ENCODE data around the gene PNPLA5. TPM values are rescaled to one million over a fixed set of nuclear protein-coding genes. Genes with fewer than 3 reads are reported as not detected.

The PNPLA5 gene
- total and polyA plus RNA-seq, 2 of the 8 experiments (the other 6 are each of a cell fraction or from before 2014, with no cell fraction given): 3.9 to 6.8 TPM

DNA sequence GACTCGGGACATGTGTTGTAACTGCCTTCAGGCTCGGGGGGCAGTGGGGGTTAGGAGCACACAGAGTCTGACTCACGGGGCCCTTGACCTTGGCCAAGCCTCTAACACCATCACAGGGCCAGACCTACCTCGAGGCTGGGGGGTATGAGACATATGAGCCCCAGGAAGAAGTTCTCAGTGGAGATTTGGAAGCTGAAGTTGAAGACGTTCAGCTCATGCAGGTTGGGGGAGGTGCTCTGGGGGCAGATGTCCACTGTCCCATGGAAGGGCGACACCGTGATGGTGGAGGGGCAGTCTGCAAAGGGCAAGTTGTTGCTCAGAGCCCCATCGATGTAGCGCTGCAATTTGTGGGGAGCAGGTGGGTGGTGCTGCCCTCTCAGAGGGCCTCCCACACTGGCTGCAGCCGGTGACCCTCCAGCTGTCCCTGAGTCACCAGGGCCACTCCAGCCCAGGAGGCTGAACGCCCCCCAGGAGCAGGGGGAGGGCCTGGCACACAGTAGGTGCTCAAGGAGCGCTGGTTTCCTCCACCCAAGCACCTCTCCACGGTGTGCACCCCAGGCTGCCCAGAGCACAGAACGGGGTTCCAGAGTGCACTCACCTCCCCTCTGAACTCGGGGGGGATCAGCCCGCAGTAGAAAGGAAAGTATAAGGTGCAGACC lies 2.5 kb downstream of the PNPLA5 start:
- Histone ChIP-seq H2AK5ac (ENCODE audit: low read depth, low read length) (no peak overlapping the region), H3K79me2 (ENCODE audit: control insufficient read depth in 1 of 2, insufficient read depth in 2 of 2, low read length in 2 of 2) (no peaks in the 10 kb centered on the region), H2AFZ (ENCODE audit: low read length) (no peak overlapping the region), H3K23ac (ENCODE audit: insufficient read length) (no peak overlapping the region), H3K4me1 (replicated peaks in 1 of 4; ENCODE audit: control insufficient read depth in 3 of 4, insufficient read depth in 4 of 4, low read length in 3 of 4) (peaks cover 0 to 10% (median 6%) of the 10 kb centered on the region in 4 experiments; a peak in 5 of 7 replicates), H2BK12ac (ENCODE audit: low read depth, low read length) (no peak overlapping the region), H3K36me3 (ENCODE audit: control insufficient read depth in 2 of 4, insufficient read depth in 4 of 4, low read length in 3 of 4) (0 out of 8 replicates have a peak, but pooled peaks cover 0 to 2% (median 0%) of the 10 kb centered on the region in 4 experiments), H3K9ac (replicated peaks in 1 of 4; ENCODE audit: extremely low read depth in 1 of 4, low read depth in 3 of 4, low read length in 3 of 4) (no peak overlapping the region), H3K9me3 (ENCODE audit: insufficient read depth in 2 of 2, low read depth in 1 of 2, low read length in 1 of 2) (no peaks in the 10 kb centered on the region), H3K14ac (ENCODE audit: insufficient read length) (no peak overlapping the region), H2BK20ac (ENCODE audit: low read length) (no peak overlapping the region), H3K56ac (replicated peaks; ENCODE audit: insufficient read length, low read depth, low read length) (no peak overlapping the region), H2BK15ac (ENCODE audit: low read length) (no peak overlapping the region), H3K4ac (replicated peaks; ENCODE audit: insufficient read length, low read depth, low read length) (no peak overlapping the region), H3K18ac (ENCODE audit: extremely low read depth, low read length) (no peak overlapping the region), H4K8ac (ENCODE audit: extremely low read depth, insufficient read depth, low read length) (no peak overlapping the region), H3K27ac (ENCODE audit: low read depth, low read length) (no peak overlapping the region), H4K5ac (ENCODE audit: insufficient read length, low read depth, low read length) (no peak overlapping the region), H3K79me1 (ENCODE audit: low read depth, low read length) (no peaks in the 10 kb centered on the region), H3K23me2 (ENCODE audit: low read depth, low read length) (peaks cover 11% of the 10 kb centered on the region; the same call in 1 of the 2 replicates), H3K4me2 (ENCODE audit: insufficient read depth in 1 of 2, low read depth in 2 of 2, low read length in 2 of 2) (no peak overlapping the region), H4K20me1 (replicated peaks in 1 of 2; ENCODE audit: control insufficient read depth in 1 of 2, insufficient read depth in 2 of 2, low read length in 2 of 2) (peaks cover 3 to 11% of the 10 kb centered on the region in 2 experiments), H4K91ac (replicated peaks; ENCODE audit: insufficient read length, low read length) (no peak overlapping the region), H2BK120ac (replicated peaks; ENCODE audit: low read depth, low read length) (no peak overlapping the region), H2BK5ac (ENCODE audit: low read depth, low read length) (no peak overlapping the region), H3K4me3 (ENCODE audit: extremely low read depth in 1 of 4, insufficient read depth in 2 of 4, low read depth in 3 of 4, low read length in 4 of 4) (no peak overlapping the region), H3K27me3 (replicated peaks in 1 of 4; ENCODE audit: control insufficient read depth in 3 of 4, extremely low read depth in 1 of 4, insufficient read depth in 3 of 4, low read length in 3 of 4) (peaks cover 0 to 4% (median 1%) of the 10 kb centered on the region in 4 experiments; a peak in 3 of 7 replicates)
- 92% methylated on average over 16 of the region's 16 CpGs; no CpG with 5 or more reads in 1 of the 2 experiments for WGBS, 2 experiments (ENCODE audit: extremely low coverage in 1 of 2, insufficient coverage in 1 of 2, insufficient read length in 1 of 2, insufficient replicate concordance in 2 of 2, low coverage in 1 of 2, low lambda C conversion rate in 2 of 2, missing lambda C conversion rate in 1 of 2)
- no peak for TF ChIP-seq RAD21 (IDR thresholded peaks at IDR 0.05 in 1 of 2, conservative IDR thresholded peaks at IDR 0.05 in 1 of 2; ENCODE audit: low read depth in 2 of 2, low read length in 2 of 2)
- no peak for TF ChIP-seq POLR2AphosphoS5 (IDR thresholded peaks at IDR 0.05; ENCODE audit: low read depth, low read length)
- no peak for TF ChIP-seq CHD1 (IDR thresholded peaks at IDR 0.05; ENCODE audit: low read depth, low read length)
- TF ChIP-seq EZH2 (IDR thresholded peaks at IDR 0.05; ENCODE audit: low read depth, low read length, severe bottlenecking): no peak
- POLR2A ChIA-PET (ENCODE audit: partially characterized antibody): interaction anchor here (0.6 kb wide), 1 partner anchor 26 kb away, joined by 3 read pairs; no protein-coding TSS in a partner anchor
- FAIRE-seq (no peak), DNase-seq (ENCODE audit: low read depth in 1 of 2, low spot score in 2 of 2) (no peak)
- CTCF ChIA-PET (ENCODE audit: partially characterized antibody): interaction anchor here (0.9 to 2.6 kb wide), 9 partner anchors 10 to 501 kb away, joined by 3 to 10 read pairs (median 4); no protein-coding TSS in a partner anchor
